GM12801 (cell line): Measurements from ENCODE around the gene SDK1.

Source experiments
- TF ChIP-seq, protein P1 (sequence below): IDR thresholded peaks from one replicate; pipeline ENCODE4 v1.5.1; 2011; ENCODE audit warnings: control low read depth; ENCODE audit not compliant: insufficient read length; ENCODE audit errors: extremely low read depth

Gene SDK1

DNA sequence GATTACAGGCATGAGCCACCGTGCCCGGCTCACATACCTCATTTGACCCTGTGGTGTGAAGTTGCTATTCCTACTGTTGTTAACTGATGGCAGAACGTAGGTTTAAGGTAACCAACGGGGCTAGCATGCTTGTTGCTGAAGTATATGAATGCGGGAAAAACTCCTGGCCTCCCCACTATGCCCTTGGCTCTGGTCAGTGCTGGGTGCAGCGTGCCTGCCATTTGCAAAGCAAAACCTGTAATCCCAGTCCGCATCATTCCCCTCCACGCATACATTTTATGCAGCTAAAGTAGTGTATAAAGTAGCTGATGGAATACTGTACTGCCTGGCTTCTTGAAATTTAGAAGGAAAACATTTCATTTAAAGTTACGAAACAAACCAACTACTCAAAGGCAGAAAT lies 273.3 kb downstream of the SDK1 start:
- TF ChIP-seq, protein P1, sequence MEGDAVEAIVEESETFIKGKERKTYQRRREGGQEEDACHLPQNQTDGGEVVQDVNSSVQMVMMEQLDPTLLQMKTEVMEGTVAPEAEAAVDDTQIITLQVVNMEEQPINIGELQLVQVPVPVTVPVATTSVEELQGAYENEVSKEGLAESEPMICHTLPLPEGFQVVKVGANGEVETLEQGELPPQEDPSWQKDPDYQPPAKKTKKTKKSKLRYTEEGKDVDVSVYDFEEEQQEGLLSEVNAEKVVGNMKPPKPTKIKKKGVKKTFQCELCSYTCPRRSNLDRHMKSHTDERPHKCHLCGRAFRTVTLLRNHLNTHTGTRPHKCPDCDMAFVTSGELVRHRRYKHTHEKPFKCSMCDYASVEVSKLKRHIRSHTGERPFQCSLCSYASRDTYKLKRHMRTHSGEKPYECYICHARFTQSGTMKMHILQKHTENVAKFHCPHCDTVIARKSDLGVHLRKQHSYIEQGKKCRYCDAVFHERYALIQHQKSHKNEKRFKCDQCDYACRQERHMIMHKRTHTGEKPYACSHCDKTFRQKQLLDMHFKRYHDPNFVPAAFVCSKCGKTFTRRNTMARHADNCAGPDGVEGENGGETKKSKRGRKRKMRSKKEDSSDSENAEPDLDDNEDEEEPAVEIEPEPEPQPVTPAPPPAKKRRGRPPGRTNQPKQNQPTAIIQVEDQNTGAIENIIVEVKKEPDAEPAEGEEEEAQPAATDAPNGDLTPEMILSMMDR, result no peak

DNA sequence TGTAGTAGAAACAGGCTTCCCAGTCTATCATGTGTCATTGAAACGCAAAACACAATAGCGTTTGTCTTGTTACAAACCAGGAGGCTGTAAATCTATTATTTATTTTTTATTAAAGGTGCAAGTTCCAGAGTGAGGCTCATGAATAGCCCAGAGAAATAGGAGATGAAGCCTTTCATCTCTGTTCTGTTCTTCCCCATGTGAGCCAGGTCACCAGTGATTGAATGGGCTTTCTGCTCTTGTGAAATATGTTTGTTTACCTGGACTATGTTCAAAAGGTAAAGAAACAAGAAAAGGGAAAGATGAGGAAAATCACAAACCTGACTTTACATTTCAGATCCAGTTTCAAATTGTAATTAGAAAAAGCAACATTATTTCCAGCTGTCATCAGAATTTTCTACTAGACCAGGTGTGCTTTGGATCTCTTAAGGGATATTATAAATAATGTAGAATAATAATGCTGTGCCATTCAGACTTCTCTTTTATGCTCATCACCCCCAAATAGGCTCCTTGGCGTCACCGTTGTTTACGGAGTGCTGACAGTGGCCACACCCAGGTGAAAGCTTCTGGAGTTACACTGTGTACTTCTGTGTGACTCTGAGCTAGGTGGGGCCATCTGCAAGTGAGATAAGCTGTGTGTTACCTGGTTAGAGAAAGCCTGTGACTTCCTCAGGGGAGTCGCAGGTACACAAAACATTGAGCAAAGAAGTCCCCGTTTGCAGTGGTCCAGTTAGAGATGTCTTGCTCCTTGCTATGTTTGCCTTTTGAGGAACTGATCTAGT lies 274.9 kb downstream of the SDK1 start:
- TF ChIP-seq, protein P1, result no peak

DNA sequence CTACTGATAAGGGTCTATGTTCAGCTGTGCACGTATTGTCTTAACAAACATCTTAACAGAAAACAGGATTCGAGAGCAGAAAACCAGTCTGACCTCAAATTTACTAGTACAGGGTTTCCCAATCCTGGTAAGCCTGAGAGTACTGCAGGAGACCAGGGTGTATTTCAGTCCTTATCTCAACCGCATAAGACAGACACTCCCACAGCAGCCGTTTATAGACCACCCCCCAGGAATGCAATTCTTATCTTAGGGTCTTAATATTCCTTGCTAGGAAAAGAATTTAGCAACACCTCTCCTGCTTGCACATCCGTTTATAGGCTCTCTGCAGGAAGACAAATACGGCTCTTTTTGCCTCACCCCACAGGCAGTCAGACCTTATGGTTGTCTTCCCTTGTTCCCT lies 277.3 kb downstream of the SDK1 start:
- TF ChIP-seq, protein P1, result no peak

DNA sequence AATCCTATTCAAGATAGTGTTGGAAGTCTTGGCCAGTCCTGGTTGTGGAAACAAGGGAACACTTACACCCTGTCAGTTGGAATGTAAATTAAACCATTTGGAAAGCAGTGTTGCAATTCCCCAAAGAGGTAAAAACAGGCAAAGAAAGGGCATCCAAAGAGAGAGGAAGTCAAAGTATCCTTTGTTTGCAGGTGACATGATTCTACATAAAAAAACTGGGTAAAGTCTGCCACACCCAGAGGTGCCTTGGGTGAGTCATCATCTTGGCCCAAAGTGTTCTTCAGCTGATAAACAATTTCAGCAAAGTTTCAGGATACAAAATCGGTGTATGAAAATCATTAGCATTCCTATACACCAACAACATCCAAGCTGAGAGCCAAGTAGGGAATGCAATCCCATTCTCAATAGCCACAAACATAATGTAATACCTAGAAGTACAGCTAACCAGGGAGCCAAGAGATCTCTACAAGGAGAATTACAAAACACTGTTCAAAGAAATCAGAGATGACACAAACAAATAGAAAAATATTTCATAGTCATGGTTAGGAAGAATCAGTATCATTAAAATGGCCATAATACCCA lies 278.7 kb downstream of the SDK1 start:
- TF ChIP-seq, protein P1, result no peak

DNA sequence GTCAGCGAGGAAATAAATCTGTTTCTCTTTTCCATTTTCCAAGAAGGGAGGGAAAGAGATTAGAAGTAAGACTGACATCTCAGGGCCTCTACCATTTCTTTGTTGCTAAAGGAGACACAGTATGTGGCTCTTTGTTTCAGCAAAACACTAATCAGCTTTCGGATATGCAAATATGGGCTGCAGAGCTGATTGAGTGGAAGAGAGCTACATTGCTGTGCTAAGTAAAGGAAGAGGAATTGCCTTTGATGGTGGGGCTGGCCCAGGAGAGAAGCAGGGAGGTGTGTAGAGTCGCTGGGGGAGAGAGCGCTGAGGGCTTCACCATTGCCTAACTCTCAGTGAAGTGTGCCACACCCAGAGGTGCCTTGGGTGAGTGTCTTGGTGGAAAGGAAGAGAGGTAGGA lies 284.8 kb downstream of the SDK1 start:
- TF ChIP-seq, protein P1, result no peak

DNA sequence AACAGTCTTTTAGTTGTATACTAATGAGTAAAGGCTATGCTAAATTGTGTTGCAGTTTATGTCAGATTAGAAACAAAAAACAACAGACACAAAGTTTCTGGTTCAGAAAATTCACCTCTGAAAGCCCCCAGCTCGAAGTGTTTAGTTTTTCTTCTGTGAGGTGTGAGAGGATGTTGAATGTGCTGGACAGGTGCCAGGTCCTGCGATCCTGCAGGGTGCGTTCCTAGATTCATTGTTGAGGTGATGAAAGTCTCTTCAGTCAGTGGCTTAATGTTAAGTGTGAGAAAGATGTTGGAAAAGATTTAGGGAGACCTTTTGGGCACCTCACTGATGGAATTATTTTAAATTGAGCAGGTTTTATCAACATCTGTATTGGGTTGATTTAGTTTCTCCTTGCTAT lies 287.3 kb downstream of the SDK1 start:
- TF ChIP-seq, protein P1, result no peak

DNA sequence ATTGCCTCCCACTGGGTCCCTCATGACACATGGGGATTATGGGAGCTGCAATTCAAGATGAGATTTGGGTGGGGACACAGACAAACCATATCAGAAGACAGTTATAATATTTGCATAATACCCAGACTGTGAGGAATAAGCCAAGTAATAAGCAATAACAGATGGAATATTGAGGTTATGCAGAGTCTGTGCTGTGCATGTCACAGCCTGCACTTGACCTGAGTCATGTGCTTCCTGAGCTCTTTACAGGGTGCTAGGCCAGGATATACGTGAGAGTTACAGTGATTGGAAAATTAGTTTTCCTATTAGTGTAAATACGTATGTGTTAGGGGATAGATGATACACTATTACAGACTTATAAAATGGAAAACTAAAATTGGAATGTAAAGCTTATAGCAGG lies 288.7 kb downstream of the SDK1 start:
- TF ChIP-seq, protein P1, result no peak
